GM12878 (cell line): Measurements from ENCODE around the gene MAGI2. TPM values are rescaled to one million over a fixed set of nuclear protein-coding genes. Genes with fewer than 3 reads are reported as not detected.

Experiments used
- ATAC-seq: fragments of 200-7000 bp; cut with Tn5 transposase; 3 replicates; pipeline ENCODE4 v1.9.1; 2020; ENCODE audit warnings: mild to moderate bottlenecking, moderate library complexity
- BruUV-seq: library from RNA; stranded (reverse); fragments of 400-500 nt; replicated peaks from 2 replicates; lab custom pipeline; 2021; lab: Mats Ljungman, UMichigan
- CTCF ChIA-PET: fragments of 300-600 bp; sonication (Branson Sonifier 250); formaldehyde crosslinking; extraction: SDS; loops from one replicate; lab custom pipeline; 2021; ENCODE audit warnings: inconsistent platforms; lab: Yijun Ruan, JAX
- POLR2A ChIA-PET: fragments of 350-600 bp; formaldehyde crosslinking; extraction: SDS; loops from one replicate; lab custom pipeline; 2021; ENCODE audit warnings: inconsistent platforms; lab: Charles Lee
- RAD21 ChIA-PET: fragments of 300-600 bp; sonication (Branson Sonifier 250); formaldehyde crosslinking; loops from one replicate; lab custom pipeline; 2023; ENCODE audit warnings: antibody characterized with exemption; ENCODE audit not compliant: unreplicated experiment; lab: Charles Lee
- SMC1A ChIA-PET: fragments of 300-600 bp; sonication (Branson Sonifier 250); formaldehyde crosslinking; loops from one replicate; lab custom pipeline; 2023; ENCODE audit not compliant: unreplicated experiment, uncharacterized antibody; lab: Charles Lee
- DNase-seq: peaks from one replicate; pipeline ENCODE4 v3.0.0-alpha.2; 2011; ENCODE audit warnings: low read depth, low spot score
- FAIRE-seq: peaks from 3 replicates; lab custom pipeline; 2011; peaks lifted over from hg19 to GRCh38; lab: Jason Lieb, UNC
- H2AFZ ChIP-seq: 2 replicates; pipeline ENCODE4 v1.6.0; 2011; ENCODE audit warnings: low read depth, low read length, control low read depth; ENCODE audit not compliant: control insufficient read depth
- H3K27ac ChIP-seq: 2 replicates; pipeline ENCODE4 v1.5.1; 2011; ENCODE audit warnings: control low read depth; ENCODE audit not compliant: control insufficient read depth, insufficient read depth
- H3K27me3 ChIP-seq, 2 experiments: replicated peaks in 1 of 2; 2 replicates each; pipeline versions ENCODE4 v1.6.0 to v1.6.1; 2011; ENCODE audit warnings: low read length in 1 of 2; ENCODE audit not compliant: control insufficient read depth in 2 of 2, insufficient read depth in 2 of 2
- H3K36me3 ChIP-seq, 2 experiments: 2 replicates each; pipeline ENCODE4 v1.5.1; 2011; ENCODE audit warnings: low read length in 1 of 2; ENCODE audit not compliant: control insufficient read depth in 2 of 2, insufficient read depth in 2 of 2
- H3K4me1 ChIP-seq: 2 replicates; pipeline ENCODE4 v1.6.1; 2011; ENCODE audit warnings: mild to moderate bottlenecking, low read length, moderate library complexity, mixed read lengths; ENCODE audit not compliant: control insufficient read depth, insufficient read depth
- H3K4me2 ChIP-seq: 2 replicates; pipeline ENCODE4 v1.6.0; 2011; ENCODE audit warnings: control low read depth; ENCODE audit not compliant: control insufficient read depth, insufficient read depth
- H3K4me3 ChIP-seq: fragments of 200-600 bp; sonication (generic); 2 replicates; pipeline ENCODE4 v1.5.1; 2016
- H3K79me2 ChIP-seq: 2 replicates; pipeline ENCODE4 v1.6.0; 2011; ENCODE audit warnings: low read length; ENCODE audit not compliant: control insufficient read depth, insufficient read depth
- H3K9ac ChIP-seq: 2 replicates; pipeline ENCODE4 v1.8.0; 2011; ENCODE audit warnings: low read length, control low read depth, mixed read lengths; ENCODE audit not compliant: control insufficient read depth, insufficient read depth
- H3K9me3 ChIP-seq: replicated peaks from 3 replicates; pipeline ENCODE4 v1.5.1; 2011; ENCODE audit warnings: mild to moderate bottlenecking, low read length; ENCODE audit not compliant: control insufficient read depth, insufficient read depth
- H4K20me1 ChIP-seq: 2 replicates; pipeline ENCODE4 v1.6.0; 2011; ENCODE audit not compliant: control insufficient read depth, insufficient read depth
- BMI1 ChIP-seq: fragments of 450-650 bp; IDR thresholded peaks from 2 replicates; pipeline ENCODE4 v1.6.1; 2016; ENCODE audit warnings: mild to moderate bottlenecking, moderate library complexity, borderline replicate concordance
- CUX1 ChIP-seq: IDR thresholded peaks from 2 replicates; pipeline ENCODE4 v1.6.1; 2012; ENCODE audit warnings: improper control_type of control experiment, low read depth, low read length; ENCODE audit not compliant: insufficient replicate concordance
- E2F8 ChIP-seq: fragments of 450-650 bp; IDR thresholded peaks from 2 replicates; pipeline ENCODE4 v1.6.1; 2018; ENCODE audit warnings: mild to moderate bottlenecking, low read depth, moderate library complexity; ENCODE audit not compliant: partially characterized antibody
- HDAC6 ChIP-seq: fragments of 200-600 bp; sonication (generic); IDR thresholded peaks from one replicate; pipeline ENCODE4 v1.8.0; 2017; ENCODE audit warnings: antibody characterized with exemption; ENCODE audit not compliant: unreplicated experiment
- POU2F2 ChIP-seq: IDR thresholded peaks from 3 replicates; pipeline ENCODE4 v1.6.1; 2011; ENCODE audit warnings: low read depth, mild to moderate bottlenecking, low read length, borderline replicate concordance
- RUNX3 ChIP-seq: IDR thresholded peaks from 2 replicates; pipeline ENCODE4 v1.6.1; 2012; ENCODE audit warnings: low read length, inconsistent platforms
- in situ Hi-C: fragments of 300-500 bp; cut with MboI; formaldehyde crosslinking; loops from 9 replicates; pipeline ENCODE4 v1.14.3; 2018; ENCODE audit warnings: mixed read lengths
- intact Hi-C: fragments of 100-400 bp; cut with micrococcal nuclease; formaldehyde crosslinking; loops from one replicate; pipeline ENCODE4 v1.14.2; 2022; ENCODE audit not compliant: unreplicated experiment
- polyA plus RNA-seq, 11 experiments: library from polyadenylated mRNA; depleted of rRNA in 4 of 11; unstranded in 6 of 11; stranded (reverse) in 5 of 11; fragments of >200 nt; fragmentation: Nextera tagmentation in 4 of 11; fragmentation: Illumina TruSeq in 1 of 11; extraction: Ambion mirVana in 4 of 11; extraction: Trizol in 1 of 11; gene quantifications; 1 replicate in 1 of 11; 2 replicates in 10 of 11; pipeline versions ENCODE4 v1.2.1 to v1.2.3, GENCODE V29; 2011 to 2016; ENCODE audit warnings: inconsistent platforms in 2 of 11, missing spikeins in 2 of 11, low read depth in 1 of 11
- total RNA-seq, 4 experiments: library from RNA; depleted of rRNA in 3 of 4; stranded (reverse); fragments of >200 nt in 3 of 4; fragmentation: Illumina TruSeq in 1 of 4; extraction: Trizol in 1 of 4; gene quantifications; 2 replicates each; pipeline versions ENCODE4 v1.2.1 to v1.2.3, GENCODE V29; 2013 to 2021
- TF ChIP-seq, protein P1 (sequence below): fragments of 450-650 bp; formaldehyde crosslinking; IDR thresholded peaks from 2 replicates; pipeline ENCODE4 v1.4.0; 2022; ENCODE audit warnings: mild to moderate bottlenecking, moderate library complexity

The MAGI2 gene
- total and polyA plus RNA-seq, 10 of the 15 experiments (the other 5 are each of a cell fraction or from before 2014, with no cell fraction given): 0.01 to 0.31 (median 0.05) TPM; not detected in 2

- SMC1A ChIA-PET: no interaction called here
Measured at GRCh38 chr7:79340212-79340611, 113.3 kb downstream of the MAGI2 start.

More at GRCh38 chr7:79340212-79340611, 113.3 kb downstream of the MAGI2 start:
- Histone ChIP-seq H2AFZ (no peak overlapping the region), H3K79me2 (no peaks in the 10 kb centered on the region), H3K4me2 (no peak overlapping the region), H3K9me3 (no peaks in the 10 kb centered on the region), H3K27ac (no peak overlapping the region), H4K20me1 (no peaks in the 10 kb centered on the region), H3K36me3 (no peaks in the 10 kb centered on the region), H3K4me1 (no peaks in the 10 kb centered on the region), H3K27me3 (no peaks in the 10 kb centered on the region), H3K9ac (no peak overlapping the region), H3K4me3 (no peak overlapping the region)
- POLR2A ChIA-PET: no interaction called here
- DNase-seq (no peak), FAIRE-seq (no peak), ATAC-seq (no peak)
- CTCF ChIA-PET: interaction anchor here (1.3 kb wide), 1 partner anchor 42 kb away, joined by 5 read pairs; no protein-coding TSS in a partner anchor
- in situ Hi-C loops (no loop called here), intact Hi-C loops (no loop called here)
- TF ChIP-seq BMI1 (no peak), E2F8 (no peak), POU2F2 (no peak), HDAC6 (no peak), CUX1 (no peak), RUNX3 (no peak)
- TF ChIP-seq, protein P1, sequence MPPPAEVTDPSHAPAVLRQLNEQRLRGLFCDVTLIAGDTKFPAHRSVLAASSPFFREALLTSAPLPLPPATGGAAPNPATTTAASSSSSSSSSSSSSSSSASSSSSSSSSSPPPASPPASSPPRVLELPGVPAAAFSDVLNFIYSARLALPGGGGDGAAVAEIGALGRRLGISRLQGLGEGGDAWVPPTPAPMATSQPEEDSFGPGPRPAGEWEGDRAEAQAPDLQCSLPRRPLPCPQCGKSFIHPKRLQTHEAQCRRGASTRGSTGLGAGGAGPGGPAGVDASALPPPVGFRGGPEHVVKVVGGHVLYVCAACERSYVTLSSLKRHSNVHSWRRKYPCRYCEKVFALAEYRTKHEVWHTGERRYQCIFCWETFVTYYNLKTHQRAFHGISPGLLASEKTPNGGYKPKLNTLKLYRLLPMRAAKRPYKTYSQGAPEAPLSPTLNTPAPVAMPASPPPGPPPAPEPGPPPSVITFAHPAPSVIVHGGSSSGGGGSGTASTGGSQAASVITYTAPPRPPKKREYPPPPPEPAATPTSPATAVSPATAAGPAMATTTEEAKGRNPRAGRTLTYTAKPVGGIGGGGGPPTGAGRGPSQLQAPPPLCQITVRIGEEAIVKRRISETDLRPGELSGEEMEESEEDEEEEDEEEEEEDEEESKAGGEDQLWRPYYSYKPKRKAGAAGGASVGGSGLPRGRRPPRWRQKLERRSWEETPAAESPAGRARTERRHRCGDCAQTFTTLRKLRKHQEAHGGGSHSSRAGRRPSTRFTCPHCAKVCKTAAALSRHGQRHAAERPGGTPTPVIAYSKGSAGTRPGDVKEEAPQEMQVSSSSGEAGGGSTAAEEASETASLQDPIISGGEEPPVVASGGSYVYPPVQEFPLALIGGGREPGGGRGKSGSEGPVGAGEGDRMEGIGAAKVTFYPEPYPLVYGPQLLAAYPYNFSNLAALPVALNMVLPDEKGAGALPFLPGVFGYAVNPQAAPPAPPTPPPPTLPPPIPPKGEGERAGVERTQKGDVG (CRISPR knock-in tag): no peak
- BruUV-seq: no TSS peak
- RAD21 ChIA-PET: no interaction called here
